Head of caudate nucleus (tissue), 42 donors: ENCODE measurements around the gene RSPH3.

Experiments
- DNase-seq, 42 donors: peaks; one replicate each; pipeline versions ENCODE4 v3.0.0 to v3.0.0-alpha.2; 2020 to 2021; ENCODE audit warnings: mixed read lengths in 7 of 42
- intact Hi-C: fragments of 100-400 bp; cut with DNase I; formaldehyde crosslinking; loops from one replicate; pipeline ENCODE4 v1.15.0; 2022

Gene RSPH3

GRCh38 chr6:158947284-158947683 is 52.7 kb downstream of the RSPH3 start:
- DNase-seq, result no peak
- intact Hi-C loops, result no loop called here

GRCh38 chr6:158943380-158944032 is 56.5 kb downstream of the RSPH3 start:
- intact Hi-C loops, result no loop called here
- DNase-seq, result no peak

GRCh38 chr6:158942349-158942748 is 57.7 kb downstream of the RSPH3 start:
- intact Hi-C loops, result no loop called here
- DNase-seq, result no peak

- DNase-seq, result no peak
- intact Hi-C loops, result no loop called here
Measured at GRCh38 chr6:158941246-158941645, 58.8 kb downstream of the RSPH3 start.

- peak in 17 of 42 donors; percentile 6 to 42 (median 22) for DNase-seq
- intact Hi-C loops, result no loop called here
Measured at GRCh38 chr6:158939255-158940159, 60.5 kb downstream of the RSPH3 start.

GRCh38 chr6:158938811-158939254 is 61.2 kb downstream of the RSPH3 start:
- intact Hi-C loops, result no loop called here
- peak in 1 of 42 donors; percentile 13 for DNase-seq

GRCh38 chr6:158938220-158938619 is 61.8 kb downstream of the RSPH3 start:
- intact Hi-C loops, result no loop called here

GRCh38 chr6:158934157-158934556 is 65.8 kb downstream of the RSPH3 start:
- no peak for DNase-seq
- intact Hi-C loops, result no loop called here

More at GRCh38 chr6:158938220-158938619, 61.8 kb downstream of the RSPH3 start:
- DNase-seq, result no peak

- intact Hi-C loops, result no loop called here
- no peak for DNase-seq
Measured at GRCh38 chr6:158933079-158933595, 66.9 kb downstream of the RSPH3 start.

GRCh38 chr6:158928068-158928467 is 71.9 kb downstream of the RSPH3 start:
- no peak for DNase-seq
- intact Hi-C loops, result no loop called here

GRCh38 chr6:158926414-158926813 is 73.6 kb downstream of the RSPH3 start:
- intact Hi-C loops, result no loop called here

GRCh38 chr6:158924499-158925455 is 75.2 kb downstream of the RSPH3 start:
- intact Hi-C loops, result no loop called here
- no peak for DNase-seq

More at GRCh38 chr6:158926414-158926813, 73.6 kb downstream of the RSPH3 start:
- DNase-seq, result peak in 1 of 42 donors; percentile 6

GRCh38 chr6:158923805-158924498 is 76.0 kb downstream of the RSPH3 start:
- peak in 24 of 42 donors; percentile 10 to 77 (median 48) for DNase-seq
- intact Hi-C loops, result no loop called here
